ENCODE results near the gene FBN3.
A peak's percentile ranks its signal among the peaks of the same experiment; 100 is the strongest.
"Not testable (repeated sequence)": the region's sequence is repeated elsewhere in the genome, so short reads cannot be mapped to it uniquely, and the experiment has no call there.

Gene FBN3

GRCh38 chr19:8149261-8150094, at the start of gene FBN3:
Gene FBN3 (minus strand): TSS chr19:8149592. CDS start chr19:8147480, 2,112 bp downstream.
- DNase-seq, result no peak

GRCh38 chr19:8196271-8196927, 47.0 kb upstream of the FBN3 start:
- no peak for DNase-seq

GRCh38 chr19:8194528-8195267, 45.3 kb upstream of the FBN3 start:
- DNase-seq, result peak; percentile 64

GRCh38 chr19:8192221-8192820, 42.9 kb upstream of the FBN3 start:
- DNase-seq, result no peak

GRCh38 chr19:8185343-8186068, 36.1 kb upstream of the FBN3 start:
- no peak for DNase-seq

GRCh38 chr19:8184274-8184673, 34.9 kb upstream of the FBN3 start:
- DNase-seq, result no peak

- DNase-seq, result no peak
These were observed 30.6 kb upstream of the FBN3 start for GRCh38 chr19:8180018-8180417.

GRCh38 chr19:8174706-8175105, 25.3 kb upstream of the FBN3 start:
- no peak for DNase-seq

GRCh38 chr19:8168537-8168936, 19.1 kb upstream of the FBN3 start:
- no peak for DNase-seq

- DNase-seq, result no peak
These were observed 18.6 kb upstream of the FBN3 start for GRCh38 chr19:8167985-8168384.

- no peak for DNase-seq
These were observed 14.4 kb upstream of the FBN3 start for GRCh38 chr19:8163759-8164158.

- DNase-seq, result no peak
These were observed 11.8 kb upstream of the FBN3 start for GRCh38 chr19:8161135-8161646.

GRCh38 chr19:8159322-8159721, 9.9 kb upstream of the FBN3 start:
- not testable (repeated sequence) for DNase-seq

- peak; percentile 82 for DNase-seq
These were observed 9.2 kb upstream of the FBN3 start for GRCh38 chr19:8158411-8159074.

- no peak for DNase-seq
These were observed 5.9 kb upstream of the FBN3 start for GRCh38 chr19:8155318-8155717.

GRCh38 chr19:8154014-8154413, 4.6 kb upstream of the FBN3 start:
- peak; percentile 15 for DNase-seq

- DNase-seq, result no peak
These were observed 2.3 kb upstream of the FBN3 start for GRCh38 chr19:8151767-8152035.

GRCh38 chr19:8150998-8151766, 1.8 kb upstream of the FBN3 start:
- no peak for DNase-seq

GRCh38 chr19:8150178-8150865, 930 bp upstream of the FBN3 start:
- no peak for DNase-seq

- DNase-seq, result no peak
These were observed 757 bp downstream of the FBN3 start for GRCh38 chr19:8148410-8149260.
